Activated T-cell treated with anti-CD3 and anti-CD28 coated beads, Interleukin-2, amount 50 U/mL, for 4 hours (primary cell): ENCODE measurements around the gene S100A10. TPM values are rescaled to one million over a fixed set of nuclear protein-coding genes. Genes with fewer than 3 reads are reported as not detected.
A peak's percentile ranks its signal among the peaks of the same experiment; 100 is the strongest.

ENCODE experiments used
- ATAC-seq, 2 donors: fragments of 200-7000 bp; cut with Tn5 transposase; one replicate each; pipeline ENCODE4 v1.10.0; 2021
- DNase-seq: peaks from one replicate; pipeline ENCODE4 v3.0.0-alpha.2; 2020
- H3K27me3 Mint-ChIP-seq: one replicate; pipeline ENCODE4 v1.8.0; 2021; ENCODE audit warnings: low read depth, mixed read lengths
- H3K36me3 Mint-ChIP-seq: one replicate; pipeline ENCODE4 v1.8.0; 2022; ENCODE audit warnings: mixed read lengths; ENCODE audit not compliant: insufficient read depth
- H3K4me1 Mint-ChIP-seq: one replicate; pipeline ENCODE4 v1.8.0; 2021; ENCODE audit warnings: low read depth, mixed read lengths
- H3K4me3 Mint-ChIP-seq: one replicate; pipeline ENCODE4 v1.8.0; 2021; ENCODE audit warnings: mild to moderate bottlenecking, moderate library complexity, mixed read lengths
- H3K9me3 Mint-ChIP-seq: one replicate; pipeline ENCODE4 v1.8.0; 2021; ENCODE audit warnings: mixed read lengths
- total RNA-seq, 3 donors: library from RNA; stranded (reverse); gene quantifications; one replicate each; pipeline ENCODE4 v1.2.1, GENCODE V29; 2021

The S100A10 gene
- total RNA-seq, 3 donors from 2014 or later = 92.6 to 113 (median 106) TPM

DNA sequence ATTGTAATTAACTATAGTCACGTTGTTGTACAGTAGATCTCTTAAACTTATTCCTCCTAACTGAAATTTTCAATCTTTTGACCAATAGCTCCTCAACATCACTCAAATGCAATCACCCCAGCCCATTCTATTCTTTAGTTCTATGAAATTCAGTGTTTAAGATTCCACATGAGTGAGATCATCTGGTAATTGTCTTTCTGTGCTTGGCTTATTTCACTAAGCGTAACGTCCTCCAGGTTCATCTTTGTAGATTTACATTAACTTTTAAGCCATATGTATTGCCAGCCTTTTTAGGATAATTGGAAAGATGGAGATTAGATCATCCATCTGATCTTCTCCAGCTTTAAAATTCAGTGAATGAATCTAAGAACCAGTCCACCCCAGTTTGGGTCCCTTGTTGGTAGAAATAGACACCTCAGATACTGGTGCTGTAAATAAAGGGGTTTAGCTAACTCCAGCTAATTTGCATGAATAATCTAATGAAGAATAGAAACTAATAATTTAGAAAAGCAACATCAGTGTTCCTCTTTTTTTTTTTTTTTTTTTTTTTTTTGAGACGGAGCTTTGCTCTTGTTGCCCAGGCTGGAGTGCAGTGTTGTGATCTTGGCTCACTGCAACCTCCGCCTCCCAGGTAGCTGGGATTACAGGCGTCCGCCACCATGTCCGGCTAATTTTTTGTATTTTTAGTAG, 7.0 kb downstream of the S100A10 start:
- Mint-ChIP-seq H3K4me1 (peaks cover 72% of the 10 kb centered on the region), H3K4me3 (no peak overlapping the region), H3K27me3 (no peaks in the 10 kb centered on the region), H3K9me3 (no peaks in the 10 kb centered on the region), H3K36me3 (peaks cover 34% of the 10 kb centered on the region)
- no peak for ATAC-seq
- no peak for DNase-seq

GRCh38 chr1:151985768-151986167, 7.9 kb downstream of the S100A10 start:
- Mint-ChIP-seq H3K27me3 (no peaks in the 10 kb centered on the region), H3K36me3 (peaks cover 41% of the 10 kb centered on the region), H3K9me3 (no peaks in the 10 kb centered on the region), H3K4me1 (peaks cover 64% of the 10 kb centered on the region), H3K4me3 (no peak overlapping the region)
- ATAC-seq (no peak), DNase-seq (no peak)

DNA sequence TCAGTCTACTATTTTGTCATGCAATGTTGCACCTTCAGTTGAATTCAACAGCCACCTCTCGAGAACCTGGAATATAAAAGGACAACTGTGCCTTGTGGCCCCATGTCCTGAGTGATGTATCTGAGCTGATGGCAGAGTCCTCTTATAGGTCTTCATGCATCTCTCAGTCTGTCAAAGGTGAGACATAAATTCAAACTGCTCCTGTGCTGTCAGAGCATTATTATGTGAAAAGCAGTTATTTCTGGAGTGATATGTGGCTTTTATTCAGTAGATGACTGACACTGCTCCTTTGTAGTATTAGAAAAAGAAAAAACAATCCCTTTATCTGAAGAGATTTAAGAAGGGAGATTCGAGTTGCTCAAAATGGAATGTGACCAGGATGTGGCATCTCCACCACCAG, 8.4 kb downstream of the S100A10 start:
- no peak for ATAC-seq
- DNase-seq = no peak
- peaks cover 43% of the 10 kb centered on the region for H3K36me3 Mint-ChIP-seq
- H3K4me3 Mint-ChIP-seq = no peak overlapping the region
- H3K4me1 Mint-ChIP-seq = peaks cover 59% of the 10 kb centered on the region
- H3K27me3 Mint-ChIP-seq = no peaks in the 10 kb centered on the region
- H3K9me3 Mint-ChIP-seq = no peaks in the 10 kb centered on the region

DNA sequence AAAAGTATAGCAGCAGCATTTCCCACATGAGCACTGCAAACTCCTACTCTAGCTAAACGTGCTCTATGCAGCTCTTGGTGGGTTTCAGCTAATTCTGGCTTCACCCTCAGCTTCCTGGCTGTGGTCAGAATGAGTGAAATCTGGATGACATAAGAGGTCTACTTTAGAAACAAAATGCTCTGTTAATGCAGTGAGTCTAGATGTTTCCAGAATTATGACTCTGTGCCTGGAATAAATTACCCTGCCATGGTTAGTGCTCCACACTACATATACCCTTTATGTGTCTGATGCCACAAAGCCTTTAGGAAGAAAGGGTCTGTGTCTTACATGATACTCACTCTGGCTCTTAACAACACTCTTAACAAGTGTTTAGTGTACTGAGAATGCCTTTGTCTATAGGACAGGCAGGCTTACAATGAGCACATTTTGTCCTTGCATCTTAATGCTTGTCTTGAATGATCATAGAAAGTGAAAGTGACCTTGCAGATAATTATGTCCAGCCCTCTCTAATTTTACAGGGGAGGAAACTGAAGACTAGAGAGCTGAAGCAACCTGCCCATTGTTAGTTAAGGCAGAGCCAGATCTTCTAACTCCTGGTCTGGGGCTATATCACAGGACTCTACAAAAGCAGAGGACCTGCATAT, 9.2 kb downstream of the S100A10 start:
- H3K4me3 Mint-ChIP-seq = peak overlapping the region; percentile 47
- no peak for DNase-seq
- ATAC-seq = peak; percentile 92 to 95
- no peaks in the 10 kb centered on the region for H3K27me3 Mint-ChIP-seq
- peaks cover 50% of the 10 kb centered on the region for H3K4me1 Mint-ChIP-seq
- peaks cover 43% of the 10 kb centered on the region for H3K36me3 Mint-ChIP-seq
- no peaks in the 10 kb centered on the region for H3K9me3 Mint-ChIP-seq

GRCh38 chr1:151982300-151983005, 11.2 kb downstream of the S100A10 start:
- no peak for DNase-seq
- Mint-ChIP-seq H3K9me3 (no peaks in the 10 kb centered on the region), H3K4me1 (peaks cover 40% of the 10 kb centered on the region), H3K27me3 (no peaks in the 10 kb centered on the region), H3K4me3 (no peak overlapping the region), H3K36me3 (peaks cover 39% of the 10 kb centered on the region)
- no peak for ATAC-seq

DNA sequence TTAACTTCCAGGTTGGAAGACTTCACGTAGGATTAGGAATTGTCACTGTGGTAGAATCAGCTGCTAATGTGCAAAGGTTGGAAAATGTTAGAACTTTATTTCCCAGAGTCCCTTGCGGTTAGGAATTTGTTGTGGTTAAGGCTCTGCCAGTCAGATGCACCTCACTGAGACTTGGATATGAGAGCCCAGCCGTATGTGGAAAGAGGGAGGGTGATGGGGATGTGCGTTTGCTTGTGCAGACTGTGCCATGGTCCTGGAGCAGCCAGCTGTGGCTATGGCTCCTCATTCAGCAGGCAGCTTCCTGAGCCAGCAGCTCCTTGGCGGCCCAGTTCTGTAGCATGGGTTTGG, 12.5 kb downstream of the S100A10 start:
- H3K4me3 Mint-ChIP-seq = no peak overlapping the region
- DNase-seq (no peak), ATAC-seq (no peak)
- peaks cover 34% of the 10 kb centered on the region for H3K4me1 Mint-ChIP-seq
- H3K9me3 Mint-ChIP-seq = no peaks in the 10 kb centered on the region
- H3K36me3 Mint-ChIP-seq = peaks cover 34% of the 10 kb centered on the region
- H3K27me3 Mint-ChIP-seq = no peaks in the 10 kb centered on the region

DNA sequence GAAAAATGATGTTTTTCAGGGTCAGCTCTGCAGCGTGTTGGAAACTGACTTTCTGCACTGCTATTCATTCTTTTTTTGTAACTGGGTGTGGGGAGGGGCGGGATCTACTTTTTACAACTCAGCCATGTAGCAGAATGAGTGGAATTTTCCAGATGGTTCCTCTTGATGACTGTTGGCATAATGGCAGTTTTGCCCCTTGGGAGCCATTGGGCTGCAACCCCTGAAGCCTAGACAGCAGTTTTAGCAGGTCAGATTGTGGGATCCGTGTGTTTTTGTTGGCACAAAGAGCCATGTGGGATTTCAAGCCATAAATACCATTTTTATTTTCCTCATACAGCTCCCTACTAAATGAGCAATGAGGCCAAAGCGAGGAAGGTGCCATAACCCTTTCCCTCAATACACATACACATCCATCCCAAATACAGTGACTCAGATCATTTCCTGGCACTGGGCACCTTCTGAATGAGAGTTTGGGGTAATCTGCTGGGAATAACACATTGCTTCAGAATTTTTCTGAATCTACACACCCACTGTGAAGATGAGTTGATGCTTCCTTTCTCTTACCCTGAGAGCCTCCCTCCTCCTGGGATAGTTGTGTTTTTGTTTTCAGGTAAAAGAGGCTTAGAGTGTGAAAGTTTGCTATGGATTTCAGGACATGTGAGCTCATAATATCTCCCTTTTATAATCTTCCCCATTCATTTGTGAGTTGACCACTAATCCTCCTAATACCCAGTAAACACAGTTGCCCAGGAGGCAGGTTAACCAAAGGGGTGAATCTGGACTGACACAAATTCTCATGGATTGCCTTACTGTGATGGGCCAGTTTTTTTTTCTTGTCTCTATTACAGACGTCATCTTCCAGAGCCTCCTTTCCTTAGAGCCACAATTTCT, 13.1 kb downstream of the S100A10 start:
- DNase-seq (no peak), ATAC-seq (no peak)
- Mint-ChIP-seq H3K27me3 (no peaks in the 10 kb centered on the region), H3K4me3 (no peak overlapping the region), H3K4me1 (peaks cover 30% of the 10 kb centered on the region), H3K9me3 (no peaks in the 10 kb centered on the region), H3K36me3 (peaks cover 29% of the 10 kb centered on the region)

DNA sequence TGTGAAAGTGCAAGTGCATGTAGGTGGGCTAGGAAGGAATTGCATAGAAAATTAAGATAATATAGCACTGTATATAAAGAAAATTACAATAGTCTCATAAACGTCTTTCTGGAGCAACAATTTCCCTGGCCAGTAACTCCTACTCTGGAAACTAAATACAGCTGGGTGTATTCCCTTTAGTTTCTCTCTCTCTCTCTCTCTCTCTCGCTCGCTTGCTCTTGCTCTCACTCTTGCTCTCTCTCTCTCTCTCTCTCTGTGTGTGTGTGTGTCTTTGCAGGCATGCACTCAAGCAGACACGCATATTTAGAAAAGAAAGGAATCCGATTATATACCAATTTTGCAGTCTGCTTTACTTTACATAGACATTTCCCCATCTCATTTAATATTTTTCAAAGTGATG, 14.7 kb downstream of the S100A10 start:
- H3K36me3 Mint-ChIP-seq = peaks cover 23% of the 10 kb centered on the region
- H3K4me3 Mint-ChIP-seq = no peak overlapping the region

DNA sequence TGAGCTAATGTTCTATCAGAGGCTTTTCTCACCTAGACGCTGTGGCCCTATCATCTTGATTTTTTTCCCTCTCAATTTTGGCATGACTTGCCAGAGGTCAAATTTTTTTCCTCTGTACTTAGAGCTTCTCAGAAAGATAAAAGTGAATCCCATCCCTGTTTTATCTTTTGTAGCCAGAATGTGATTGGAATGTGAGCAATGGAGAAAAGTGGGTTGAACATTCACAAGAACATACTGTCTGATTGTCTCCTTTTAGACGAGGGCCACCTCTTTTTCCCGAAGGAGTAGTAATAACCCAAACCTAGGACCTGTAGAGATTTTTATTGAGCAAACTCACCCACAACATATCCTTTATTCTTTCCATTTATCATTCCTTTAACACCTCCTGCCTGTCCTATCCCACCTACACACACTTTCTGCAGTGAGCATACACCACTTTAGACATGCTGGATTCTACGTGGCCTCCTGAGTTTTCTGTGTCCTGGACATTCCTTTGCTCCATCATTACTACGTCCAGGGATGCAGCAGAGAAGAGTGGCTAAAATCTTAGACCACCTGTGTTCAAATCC, 15.9 kb downstream of the S100A10 start:
- peaks cover 18% of the 10 kb centered on the region for H3K36me3 Mint-ChIP-seq
- no peak for DNase-seq
- no peak for ATAC-seq
- no peaks in the 10 kb centered on the region for H3K27me3 Mint-ChIP-seq
- peaks cover 14% of the 10 kb centered on the region for H3K4me1 Mint-ChIP-seq
- H3K4me3 Mint-ChIP-seq = no peak overlapping the region
- no peaks in the 10 kb centered on the region for H3K9me3 Mint-ChIP-seq

More for the DNA sequence above, 14.7 kb downstream of the S100A10 start:
- no peaks in the 10 kb centered on the region for H3K9me3 Mint-ChIP-seq
- no peak for ATAC-seq
- no peak for DNase-seq
- H3K27me3 Mint-ChIP-seq = no peaks in the 10 kb centered on the region
- peaks cover 15% of the 10 kb centered on the region for H3K4me1 Mint-ChIP-seq

GRCh38 chr1:151976858-151977257, 16.8 kb downstream of the S100A10 start:
- Mint-ChIP-seq H3K4me1 (peaks cover 19% of the 10 kb centered on the region), H3K36me3 (peaks cover 10% of the 10 kb centered on the region), H3K27me3 (no peaks in the 10 kb centered on the region), H3K9me3 (no peaks in the 10 kb centered on the region), H3K4me3 (no peak overlapping the region)
- DNase-seq (no peak), ATAC-seq (no peak)

GRCh38 chr1:151976015-151976343, 17.7 kb downstream of the S100A10 start:
- H3K4me3 Mint-ChIP-seq = no peak overlapping the region
- peaks cover 19% of the 10 kb centered on the region for H3K4me1 Mint-ChIP-seq
- no peak for ATAC-seq
- H3K27me3 Mint-ChIP-seq = no peaks in the 10 kb centered on the region
- DNase-seq = no peak
- peaks cover 4% of the 10 kb centered on the region for H3K36me3 Mint-ChIP-seq
- H3K9me3 Mint-ChIP-seq = no peaks in the 10 kb centered on the region

DNA sequence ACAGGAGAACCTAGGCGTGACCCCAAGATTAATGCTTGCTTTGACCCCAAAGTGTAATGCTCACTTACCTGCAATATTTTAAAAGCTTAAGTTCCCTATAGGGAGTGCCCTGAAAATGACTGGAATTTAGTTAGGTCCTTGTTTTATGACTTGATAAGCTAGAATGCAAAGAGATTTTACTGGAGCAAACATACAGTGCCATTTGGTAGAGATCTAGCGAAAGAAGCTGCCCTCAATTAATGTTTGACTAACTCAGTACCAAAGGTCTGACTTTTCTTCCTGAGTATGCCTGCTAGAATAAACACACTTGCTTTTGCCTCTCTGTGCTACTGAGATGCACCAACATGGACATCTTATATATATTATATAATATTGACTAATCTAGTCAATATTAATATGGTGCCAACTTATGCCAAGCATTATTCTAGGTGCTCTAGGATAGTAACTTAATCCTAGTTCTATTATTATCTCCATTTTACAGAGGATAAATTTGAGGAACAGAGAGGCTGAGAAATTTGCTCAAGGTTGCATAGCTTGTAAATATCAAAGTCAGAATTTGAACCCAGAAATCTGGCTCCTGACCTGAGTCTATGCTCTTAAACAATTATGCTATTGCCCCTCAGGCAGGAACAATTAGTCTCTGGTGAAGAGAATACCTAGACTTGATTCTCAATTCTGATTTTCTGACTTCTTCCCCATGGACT, 18.2 kb downstream of the S100A10 start:
- DNase-seq = no peak
- H3K4me1 Mint-ChIP-seq = peaks cover 19% of the 10 kb centered on the region
- H3K36me3 Mint-ChIP-seq = no peaks in the 10 kb centered on the region
- no peaks in the 10 kb centered on the region for H3K9me3 Mint-ChIP-seq
- no peak for ATAC-seq
- no peaks in the 10 kb centered on the region for H3K27me3 Mint-ChIP-seq
- no peak overlapping the region for H3K4me3 Mint-ChIP-seq

DNA sequence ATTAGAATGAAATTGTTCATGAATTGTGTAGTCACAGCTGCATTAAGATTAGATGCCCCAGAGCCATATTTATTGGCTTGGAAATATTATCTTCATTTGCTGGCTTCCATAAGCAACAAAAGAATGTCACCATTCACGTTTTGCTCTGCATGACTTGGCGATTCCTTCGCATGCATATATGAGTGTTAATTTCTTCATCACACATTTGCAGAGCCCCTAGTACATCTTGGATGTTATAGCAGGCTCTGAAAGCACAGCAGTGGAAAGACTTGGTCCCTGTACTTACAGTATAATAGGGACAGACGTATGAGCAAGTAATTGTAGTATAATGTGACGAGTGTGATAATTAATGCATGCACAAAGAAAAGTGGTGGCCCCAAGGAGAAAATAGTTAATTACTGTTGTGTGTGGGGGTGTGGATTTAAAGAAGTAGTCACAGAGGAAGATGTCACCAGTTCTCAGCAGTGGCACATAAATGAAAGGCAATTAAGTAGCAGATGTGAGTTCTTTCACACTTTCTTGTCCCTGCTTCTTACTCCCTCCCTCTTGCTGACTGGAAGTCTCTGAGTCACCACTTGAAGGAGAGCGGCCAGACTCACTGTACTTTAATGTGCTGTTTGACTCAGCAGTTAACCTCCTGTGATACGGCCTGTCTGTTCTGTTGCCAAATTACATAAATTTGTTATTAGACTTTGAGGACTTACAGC, 21.0 kb downstream of the S100A10 start:
- Mint-ChIP-seq H3K4me3 (no peak overlapping the region), H3K9me3 (no peaks in the 10 kb centered on the region), H3K27me3 (no peaks in the 10 kb centered on the region), H3K4me1 (peaks cover 23% of the 10 kb centered on the region), H3K36me3 (no peaks in the 10 kb centered on the region)
- DNase-seq (peak; percentile 22), ATAC-seq (peak; percentile 92 to 97)
